HG03103 (cell line): Measurements from ENCODE around the gene DIAPH2.

ENCODE experiments used
- ATAC-seq: cut with Tn5 transposase; IDR thresholded peaks from one replicate; pipeline ENCODE4 v1.9.1; 2021; ENCODE audit warnings: low read depth; ENCODE audit not compliant: unreplicated experiment

The DIAPH2 gene

GRCh38 chrX:97132664-97133415 is 448.2 kb downstream of the DIAPH2 start:
- no peak for ATAC-seq

- ATAC-seq, result no peak
Observed at GRCh38 chrX:97145934-97146333, 461.3 kb downstream of the DIAPH2 start.

GRCh38 chrX:97155816-97156215 is 471.2 kb downstream of the DIAPH2 start:
- no peak for ATAC-seq

GRCh38 chrX:97158269-97158668 is 473.6 kb downstream of the DIAPH2 start:
- ATAC-seq, result no peak

GRCh38 chrX:97159916-97160800 is 475.5 kb downstream of the DIAPH2 start:
- ATAC-seq, result no peak

GRCh38 chrX:97167333-97167732 is 482.7 kb downstream of the DIAPH2 start:
- no peak for ATAC-seq

GRCh38 chrX:97168646-97169045 is 484.0 kb downstream of the DIAPH2 start:
- ATAC-seq, result peak; percentile 70

- no peak for ATAC-seq
Observed at GRCh38 chrX:97175147-97175546, 490.5 kb downstream of the DIAPH2 start.

- no peak for ATAC-seq
Observed at GRCh38 chrX:97189668-97190067, 505.0 kb downstream of the DIAPH2 start.

GRCh38 chrX:97199501-97199900 is 514.9 kb downstream of the DIAPH2 start:
- ATAC-seq, result no peak

- no peak for ATAC-seq
Observed at GRCh38 chrX:97200454-97200853, 515.8 kb downstream of the DIAPH2 start.

- no peak for ATAC-seq
Observed at GRCh38 chrX:97210501-97210900, 525.9 kb downstream of the DIAPH2 start.

- ATAC-seq, result no peak
Observed at GRCh38 chrX:97211070-97211469, 526.4 kb downstream of the DIAPH2 start.

- ATAC-seq, result no peak
Observed at GRCh38 chrX:97215186-97215585, 530.5 kb downstream of the DIAPH2 start.

- no peak for ATAC-seq
Observed at GRCh38 chrX:97224148-97224547, 539.5 kb downstream of the DIAPH2 start.

- no peak for ATAC-seq
Observed at GRCh38 chrX:97229318-97229717, 544.7 kb downstream of the DIAPH2 start.

GRCh38 chrX:97230948-97231347 is 546.3 kb downstream of the DIAPH2 start:
- ATAC-seq, result no peak

- peak; percentile 99 for ATAC-seq
Observed at GRCh38 chrX:97234471-97235081, 549.9 kb downstream of the DIAPH2 start.

GRCh38 chrX:97238632-97239031 is 554.0 kb downstream of the DIAPH2 start:
- no peak for ATAC-seq

- no peak for ATAC-seq
Observed at GRCh38 chrX:97252111-97252510, 567.5 kb downstream of the DIAPH2 start.

GRCh38 chrX:97260679-97261078 is 576.0 kb downstream of the DIAPH2 start:
- ATAC-seq, result no peak
